Cardiac atrium fibroblast (primary cell): ENCODE measurements around the gene ZP1. TPM values are rescaled to one million over a fixed set of nuclear protein-coding genes. Genes with fewer than 3 reads are reported as not detected.

ENCODE experiments used
- total RNA-seq: library from RNA; depleted of rRNA; stranded (reverse); fragments of >200 nt; gene quantifications from 2 replicates; pipeline ENCODE4 v1.2.3, GENCODE V29; 2015

The ZP1 gene, protein sequence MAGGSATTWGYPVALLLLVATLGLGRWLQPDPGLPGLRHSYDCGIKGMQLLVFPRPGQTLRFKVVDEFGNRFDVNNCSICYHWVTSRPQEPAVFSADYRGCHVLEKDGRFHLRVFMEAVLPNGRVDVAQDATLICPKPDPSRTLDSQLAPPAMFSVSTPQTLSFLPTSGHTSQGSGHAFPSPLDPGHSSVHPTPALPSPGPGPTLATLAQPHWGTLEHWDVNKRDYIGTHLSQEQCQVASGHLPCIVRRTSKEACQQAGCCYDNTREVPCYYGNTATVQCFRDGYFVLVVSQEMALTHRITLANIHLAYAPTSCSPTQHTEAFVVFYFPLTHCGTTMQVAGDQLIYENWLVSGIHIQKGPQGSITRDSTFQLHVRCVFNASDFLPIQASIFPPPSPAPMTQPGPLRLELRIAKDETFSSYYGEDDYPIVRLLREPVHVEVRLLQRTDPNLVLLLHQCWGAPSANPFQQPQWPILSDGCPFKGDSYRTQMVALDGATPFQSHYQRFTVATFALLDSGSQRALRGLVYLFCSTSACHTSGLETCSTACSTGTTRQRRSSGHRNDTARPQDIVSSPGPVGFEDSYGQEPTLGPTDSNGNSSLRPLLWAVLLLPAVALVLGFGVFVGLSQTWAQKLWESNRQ
- 0.18 and 0.81 TPM in 2 replicates for total RNA-seq

DNA sequence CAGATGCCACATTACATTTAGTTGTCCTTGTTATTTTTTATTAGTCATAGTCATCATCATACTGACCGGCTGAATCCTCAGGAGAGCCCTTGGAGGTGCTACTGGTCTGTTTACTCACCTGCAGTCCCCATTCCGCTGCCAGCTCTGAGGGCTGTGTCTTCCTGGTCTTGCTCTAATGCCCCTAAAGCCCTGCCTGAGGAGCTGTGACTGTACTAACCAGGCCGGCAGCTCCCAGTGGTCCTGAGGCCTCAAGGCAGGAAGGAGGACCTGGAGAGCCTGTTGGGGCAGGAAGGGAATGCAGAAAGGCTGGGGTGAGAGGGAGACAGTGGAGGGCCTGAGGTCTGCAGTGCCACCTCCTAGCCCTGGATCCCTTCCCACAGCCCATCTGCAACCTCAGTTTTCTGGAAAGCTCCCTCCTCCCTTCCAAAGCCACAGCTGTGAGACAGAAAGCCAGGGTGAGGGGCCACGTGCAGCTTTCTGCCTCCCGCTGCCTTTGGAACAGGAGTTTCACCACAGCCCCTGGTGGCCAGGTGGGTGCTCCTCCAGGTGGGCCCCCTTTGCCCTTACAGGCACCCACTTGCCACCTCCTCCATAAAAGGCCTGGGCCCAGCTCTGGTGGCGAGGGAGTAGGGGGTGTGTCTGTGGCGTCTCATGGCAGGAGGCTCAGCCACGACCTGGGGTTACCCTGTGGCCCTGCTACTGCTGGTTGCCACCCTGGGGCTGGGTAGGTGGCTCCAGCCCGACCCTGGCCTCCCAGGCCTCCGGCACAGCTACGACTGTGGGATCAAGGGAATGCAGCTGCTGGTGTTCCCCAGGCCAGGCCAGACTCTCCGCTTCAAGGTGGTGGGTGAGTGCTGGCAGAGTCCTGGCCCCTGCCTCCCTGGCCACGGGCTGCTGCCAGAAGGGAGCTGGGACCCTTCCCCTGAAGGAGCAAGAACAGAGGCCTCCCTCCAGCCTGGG is at the start of gene ZP1:
Gene ZP1 (plus strand): TSS at position 632 of the 960 bp plus-strand sequence. CDS start 20 bp downstream, at position 652.

GRCh38 chr11:60841797-60842667 is 25.3 kb upstream of the ZP1 start, which contains the start of gene CCDC86:
Gene CCDC86, plus strand, starts transcription at chr11:60842113. Its CDS starts 12 bp downstream, at chr11:60842125.

DNA sequence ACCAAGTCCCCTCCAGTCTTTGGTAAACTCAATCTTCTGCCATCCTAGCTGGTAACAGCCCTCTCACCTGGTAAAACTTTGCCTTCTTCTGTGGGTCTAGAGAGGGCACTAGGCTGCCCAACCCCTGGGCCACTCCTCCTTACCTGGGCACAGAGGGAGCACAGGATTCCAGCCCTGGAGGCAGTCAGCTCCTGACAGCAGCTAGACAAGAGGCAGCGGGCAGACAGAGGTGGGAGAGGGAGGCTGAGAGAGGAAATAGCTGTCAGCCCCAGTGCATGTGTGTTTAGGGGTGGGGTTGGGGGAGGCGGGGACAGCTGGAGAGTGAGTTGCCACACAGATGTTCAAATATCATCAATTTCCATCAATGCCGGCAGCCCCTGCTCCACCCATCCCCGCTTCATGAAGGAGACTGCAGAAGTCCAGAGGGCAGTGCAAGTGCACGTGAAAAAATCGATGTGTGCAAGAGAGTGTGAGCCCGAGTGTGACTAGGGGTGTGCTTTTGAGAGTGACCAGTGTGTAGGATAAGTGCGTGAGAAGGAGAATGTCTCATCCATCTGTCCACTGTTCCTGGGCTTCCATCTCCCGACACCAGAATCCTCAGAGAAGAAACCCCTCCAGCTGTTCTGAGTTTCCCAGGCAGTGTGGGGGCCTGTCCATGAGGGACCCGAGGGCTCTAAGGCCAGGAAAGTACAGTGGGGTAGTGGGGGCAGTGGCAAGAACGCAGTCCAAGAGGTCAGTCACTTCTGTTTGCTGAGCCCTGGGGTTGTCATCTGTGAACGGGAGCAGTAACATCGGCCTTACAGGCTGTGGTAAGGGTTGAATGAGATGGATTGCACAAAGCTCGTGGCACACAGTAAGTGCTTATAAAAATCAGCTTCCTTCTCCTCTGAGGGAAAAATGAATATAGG is 11.4 kb upstream of the ZP1 start, which contains the start of gene PTGDR2:
Gene PTGDR2 (minus strand): TSS at position 225 of the 908 bp plus-strand sequence. CDS start 2,228 bp downstream, outside the sequence.

GRCh38 chr11:60906132-60906972 is 39.0 kb downstream of the ZP1 start, which contains the start of gene PRPF19:
Gene PRPF19, minus strand, starts transcription at chr11:60906585. Its CDS starts 203 bp downstream, at chr11:60906382.

GRCh38 chr11:60913793-60914632 is 46.7 kb downstream of the ZP1 start, which contains the start of gene TMEM109:
Gene TMEM109, plus strand, starts transcription at chr11:60914158. Its CDS starts 5,536 bp downstream, at chr11:60919694.

DNA sequence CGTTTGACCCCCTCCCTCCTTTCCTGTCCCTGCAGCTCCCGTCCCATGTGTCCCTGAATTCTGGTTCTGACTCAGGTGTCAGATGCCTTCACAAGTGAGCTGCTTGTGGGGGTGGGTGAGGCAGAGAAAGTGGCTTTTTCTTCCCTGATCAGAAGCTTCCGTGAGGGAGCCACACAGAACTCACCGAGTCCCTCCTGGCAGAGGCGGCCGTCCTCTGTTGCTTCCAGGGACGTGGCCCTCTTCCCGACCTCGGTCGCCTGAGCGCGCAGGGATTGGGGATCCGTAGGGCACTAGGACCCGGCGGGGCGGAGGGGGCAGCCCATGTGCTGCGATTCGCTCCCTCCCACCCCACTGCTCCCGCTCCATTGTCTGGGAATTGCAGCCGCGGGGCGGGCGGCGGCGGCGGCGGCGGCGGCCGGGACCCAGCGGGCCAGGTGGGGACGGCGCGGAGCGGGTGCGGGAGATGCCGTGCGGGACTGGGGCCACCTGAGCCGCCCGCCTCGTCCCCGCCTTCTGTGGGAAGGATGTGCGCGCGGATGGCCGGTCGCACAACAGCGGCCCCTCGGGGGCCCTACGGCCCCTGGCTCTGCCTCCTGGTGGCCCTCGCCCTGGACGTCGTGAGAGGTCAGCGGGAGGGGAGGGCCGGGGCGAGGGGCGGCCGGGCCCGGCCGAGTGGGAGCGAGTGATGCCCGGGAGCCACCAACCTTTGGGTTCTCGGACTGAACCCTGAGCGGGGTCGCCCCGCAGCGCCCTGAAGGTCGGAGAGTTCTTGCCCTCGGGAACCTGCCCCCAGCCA is 57.0 kb downstream of the ZP1 start, which contains the start of gene TMEM132A:
Gene TMEM132A (plus strand): TSS at position 351 of the 796 bp plus-strand sequence. CDS start 174 bp downstream, at position 525.

Other genes starting within 250 kb of the ZP1 start
- not detected in 2 replicates for gene MS4A8, start 167.9 kb upstream of the ZP1 start, total RNA-seq
- gene MS4A18, start 142.8 kb upstream of the ZP1 start, total RNA-seq, result not detected in 2 replicates
- not detected in 2 replicates for gene MS4A15, start 110.7 kb upstream of the ZP1 start, total RNA-seq
- not detected in 2 replicates for gene MS4A10, start 82.2 kb upstream of the ZP1 start, total RNA-seq
- 20.6 and 26.2 TPM in 2 replicates for gene CCDC86, start 25.4 kb upstream of the ZP1 start, total RNA-seq
- gene PTGDR2, start 11.6 kb upstream of the ZP1 start, total RNA-seq, result not detected in 2 replicates
- gene PRPF19, start 39.0 kb downstream of the ZP1 start, total RNA-seq, result 48.6 and 52.4 TPM in 2 replicates
- gene TMEM109, start 46.6 kb downstream of the ZP1 start, total RNA-seq, result 70.6 and 77.4 TPM in 2 replicates
- gene TMEM132A, start 56.9 kb downstream of the ZP1 start, total RNA-seq, result 17.9 and 77.4 TPM in 2 replicates
- 7.6 and 16.0 TPM in 2 replicates for gene SLC15A3, start 84.6 kb downstream of the ZP1 start, total RNA-seq
- not detected in 2 replicates for gene CD6, start 104.1 kb downstream of the ZP1 start, total RNA-seq
- not detected in 2 replicates for gene CD5, start 234.9 kb downstream of the ZP1 start, total RNA-seq